HepG2 (cell line): ENCODE data around the gene NBPF1. TPM values are rescaled to one million over a fixed set of nuclear protein-coding genes. Genes with fewer than 3 reads are reported as not detected.
A peak's percentile ranks its signal among the peaks of the same experiment; 100 is the strongest.

Experiments used
- AGO2 ChIP-seq: fragments of 200-400 bp; formaldehyde crosslinking; optimal IDR thresholded peaks from 2 replicates; pipeline ENCODE3; 2017; ENCODE audit warnings: mild to moderate bottlenecking, low read depth, low read length, moderate library complexity
- CHCHD3 ChIP-seq: sonication (generic); formaldehyde crosslinking; IDR thresholded peaks from 2 replicates; pipeline ENCODE4 v1.8.0; 2022; ENCODE audit warnings: mild to moderate bottlenecking, missing genetic modification reagents, moderate library complexity
- FUBP1 ChIP-seq: sonication (generic); formaldehyde crosslinking; IDR thresholded peaks from 2 replicates; pipeline ENCODE4 v1.5.1; 2020; ENCODE audit warnings: missing genetic modification reagents, mild to moderate bottlenecking, borderline replicate concordance
- GATA4 ChIP-seq: sonication (generic); IDR thresholded peaks from 2 replicates; pipeline ENCODE4 v1.6.1; 2016; ENCODE audit warnings: antibody characterized with exemption, low read depth, borderline replicate concordance
- HNF1A ChIP-seq, 2 experiments: sonication (generic) in 1 of 2; formaldehyde crosslinking in 1 of 2; IDR thresholded peaks; 2 replicates each; pipeline versions ENCODE4 v1.4.0 to v1.6.1; 2016 to 2020; ENCODE audit warnings: borderline replicate concordance in 1 of 2, low read depth in 1 of 2, mild to moderate bottlenecking in 1 of 2, missing genetic modification reagents in 1 of 2
- HOXA3 ChIP-seq: sonication (generic); formaldehyde crosslinking; IDR thresholded peaks from 2 replicates; pipeline ENCODE4 v1.5.0; 2020; ENCODE audit warnings: missing genetic modification reagents
- IRF2 ChIP-seq: IDR thresholded peaks from 2 replicates; pipeline ENCODE4 v1.6.1; 2018; ENCODE audit warnings: missing genetic modification reagents, missing compliant biosample characterization
- JUND ChIP-seq: sonication (generic); formaldehyde crosslinking; IDR thresholded peaks from 2 replicates; pipeline ENCODE4 v1.8.0; 2022; ENCODE audit warnings: mild to moderate bottlenecking, missing genetic modification reagents
- MXD1 ChIP-seq: sonication (generic); formaldehyde crosslinking; IDR thresholded peaks from 2 replicates; pipeline ENCODE4 v1.4.0; 2020; ENCODE audit warnings: mild to moderate bottlenecking, missing genetic modification reagents
- PITX1 ChIP-seq: sonication (generic); formaldehyde crosslinking; IDR thresholded peaks from 2 replicates; pipeline ENCODE4 v1.5.1; 2020; ENCODE audit warnings: mild to moderate bottlenecking, missing genetic modification reagents
- SIN3A ChIP-seq: IDR thresholded peaks from 2 replicates; pipeline ENCODE4 v1.6.1; 2011; ENCODE audit warnings: low read depth, mild to moderate bottlenecking, control low read depth, low read length, borderline replicate concordance
- SKIL ChIP-seq: sonication (generic); formaldehyde crosslinking; IDR thresholded peaks from 2 replicates; pipeline ENCODE4 v1.8.0; 2022; ENCODE audit warnings: missing genetic modification reagents, mild to moderate bottlenecking, moderate library complexity, borderline replicate concordance
- SSRP1 ChIP-seq: IDR thresholded peaks from 2 replicates; pipeline ENCODE4 v1.6.1; 2016; ENCODE audit warnings: control low read depth
- TAF1 ChIP-seq: sonication (generic); formaldehyde crosslinking; IDR thresholded peaks from 2 replicates; pipeline ENCODE4 v1.4.0; 2020; ENCODE audit warnings: missing genetic modification reagents
- TOE1 ChIP-seq: sonication (generic); formaldehyde crosslinking; IDR thresholded peaks from 2 replicates; pipeline ENCODE4 v1.4.0; 2020; ENCODE audit warnings: mild to moderate bottlenecking, missing genetic modification reagents
- ZNF292 ChIP-seq: sonication (generic); formaldehyde crosslinking; IDR thresholded peaks from 2 replicates; pipeline ENCODE4 v1.8.1; 2022; ENCODE audit warnings: mild to moderate bottlenecking, low read depth, missing genetic modification reagents, borderline replicate concordance
- ZNF317 ChIP-seq: sonication (generic); formaldehyde crosslinking; IDR thresholded peaks from 2 replicates; pipeline ENCODE4 v1.5.0; 2020; ENCODE audit warnings: mild to moderate bottlenecking, missing genetic modification reagents
- ZNF44 ChIP-seq: sonication (generic); formaldehyde crosslinking; IDR thresholded peaks from 2 replicates; pipeline ENCODE4 v1.5.1; 2020; ENCODE audit warnings: mild to moderate bottlenecking, missing genetic modification reagents
- ZNF572 ChIP-seq: sonication (generic); formaldehyde crosslinking; IDR thresholded peaks from 2 replicates; pipeline ENCODE4 v1.5.1; 2020; ENCODE audit warnings: mild to moderate bottlenecking, missing genetic modification reagents
- ZNF607 ChIP-seq: sonication (generic); formaldehyde crosslinking; IDR thresholded peaks from 2 replicates; pipeline ENCODE4 v1.5.1; 2020; ENCODE audit warnings: missing genetic modification reagents, mild to moderate bottlenecking, borderline replicate concordance
- polyA plus RNA-seq, 8 experiments: library from polyadenylated mRNA; depleted of rRNA in 3 of 8; stranded (reverse) in 7 of 8; unstranded in 1 of 8; fragments of >200 nt; fragmentation: Illumina TruSeq in 4 of 8; extraction: Trizol in 4 of 8; gene quantifications; 2 replicates each; pipeline versions ENCODE4 v1.2.1 to v1.2.3, GENCODE V29; 2011 to 2016; ENCODE audit warnings: low read depth in 4 of 8, missing spikeins in 1 of 8, mixed read lengths in 1 of 8; ENCODE audit not compliant: insufficient read depth in 1 of 8
- total RNA-seq, 5 experiments: library from RNA; depleted of rRNA; stranded (reverse); fragments of >200 nt; fragmentation: Illumina TruSeq; extraction: Trizol; gene quantifications; 2 replicates each; pipeline ENCODE4 v1.2.3, GENCODE V29; 2016; ENCODE audit warnings: low read depth in 1 of 5

NBPF1 gene
- total and polyA plus RNA-seq, 2 of the 13 experiments (the other 11 are each of a cell fraction or from before 2014, with no cell fraction given), result 30.3 to 35.6 TPM

GRCh38 chr1:16625497-16626408 is 12.4 kb upstream of the NBPF1 start (continued):
- peak; percentile 97 for TF ChIP-seq AGO2
- TF ChIP-seq HOXA3 (CRISPR knock-in tag), result no peak
- TF ChIP-seq ZNF44 (CRISPR knock-in tag), result no peak
- no peak; the same call in 1 of the 2 replicates for TF ChIP-seq SKIL (CRISPR knock-in tag)
- TF ChIP-seq ZNF317, result no peak
- no peak for TF ChIP-seq GATA4
- TF ChIP-seq HNF1A (IDR thresholded peaks at IDR 0.05; ENCODE audit: low read depth), result no peak
- TF ChIP-seq HNF1A (CRISPR knock-in tag; IDR thresholded peaks at IDR 0.05; ENCODE audit: borderline replicate concordance), result no peak
- no peak for TF ChIP-seq IRF2 (CRISPR knock-in tag)
- TF ChIP-seq MXD1 (CRISPR knock-in tag), result no peak
- TF ChIP-seq SIN3A, result no peak
- peak; percentile 36; the same call in 1 of the 2 replicates for TF ChIP-seq PITX1 (CRISPR knock-in tag)
- TF ChIP-seq SSRP1 (CRISPR knock-in tag), result no peak
- no peak for TF ChIP-seq ZNF607 (CRISPR knock-in tag)
- no peak for TF ChIP-seq TAF1 (CRISPR knock-in tag)
- TF ChIP-seq ZNF292, result no peak
- 0 out of 2 replicates have a peak, but pooled peaks have one; percentile 69 for TF ChIP-seq CHCHD3 (CRISPR knock-in tag)
- no peak for TF ChIP-seq JUND (CRISPR knock-in tag)
- no peak for TF ChIP-seq TOE1 (CRISPR knock-in tag)
- peak; percentile 20; the same call in 1 of the 2 replicates for TF ChIP-seq ZNF572 (CRISPR knock-in tag)
- TF ChIP-seq FUBP1 (CRISPR knock-in tag), result no peak
